H1 (cell line): ENCODE data around the gene TXNDC15. TPM values are rescaled to one million over a fixed set of nuclear protein-coding genes. Genes with fewer than 3 reads are reported as not detected.

Source experiments
- FOSL1 ChIP-seq: IDR thresholded peaks from 2 replicates; pipeline ENCODE4 v1.6.1; 2011; ENCODE audit warnings: mild to moderate bottlenecking, low read depth, low read length, moderate library complexity; ENCODE audit not compliant: insufficient read depth
- GABPA ChIP-seq: IDR thresholded peaks from 2 replicates; pipeline ENCODE4 v1.6.1; 2011; ENCODE audit warnings: mild to moderate bottlenecking, low read length, moderate library complexity, borderline replicate concordance; ENCODE audit not compliant: insufficient read depth
- HDAC2 ChIP-seq, 2 experiments: fragments of 300-600 bp in 1 of 2; sonication (generic) in 1 of 2; IDR thresholded peaks; 2 replicates each; pipeline ENCODE4 v1.6.1; 2011 to 2012; ENCODE audit warnings: low read depth in 2 of 2, low read length in 2 of 2, mild to moderate bottlenecking in 2 of 2, moderate library complexity in 2 of 2, borderline replicate concordance in 1 of 2, inconsistent platforms in 1 of 2
- NRF1 ChIP-seq: IDR thresholded peaks from 2 replicates; pipeline ENCODE4 v1.6.1; 2011; ENCODE audit warnings: mild to moderate bottlenecking, low read depth, low read length, improper control_type of control experiment
- POLR2A ChIP-seq, 2 experiments: IDR thresholded peaks; 1 replicate in 1 of 2; 2 replicates in 1 of 2; pipeline ENCODE4 v1.6.1; 2011; ENCODE audit warnings: low read depth in 2 of 2, low read length in 2 of 2, mild to moderate bottlenecking in 2 of 2; ENCODE audit errors: control extremely low read depth in 1 of 2
- RAD21 ChIP-seq, 2 experiments: IDR thresholded peaks in 1 of 2; conservative IDR thresholded peaks in 1 of 2; 2 replicates each; pipeline ENCODE4 v1.6.1; 2011; ENCODE audit warnings: low read depth in 2 of 2, low read length in 2 of 2, improper control_type of control experiment in 1 of 2, inconsistent platforms in 1 of 2, mild to moderate bottlenecking in 1 of 2, moderate library complexity in 1 of 2
- SP1 ChIP-seq: IDR thresholded peaks from 2 replicates; pipeline ENCODE4 v1.6.1; 2011; ENCODE audit warnings: low read depth, low read length
- SRF ChIP-seq: IDR thresholded peaks from 2 replicates; pipeline ENCODE4 v1.6.1; 2011; ENCODE audit warnings: mild to moderate bottlenecking, low read depth, low read length, moderate library complexity
- polyA plus RNA-seq, 7 experiments: library from polyadenylated mRNA; depleted of rRNA in 3 of 7; stranded (reverse) in 5 of 7; unstranded in 2 of 7; fragments of >200 nt in 5 of 7; fragments of 200-250 nt in 2 of 7; gene quantifications; 1 replicate in 5 of 7; 2 replicates in 1 of 7; 4 replicates in 1 of 7; pipeline versions ENCODE4 v1.2.1 to v1.2.3, GENCODE V29; 2011 to 2013; ENCODE audit warnings: missing spikeins in 2 of 7, mixed read lengths in 2 of 7
- total RNA-seq: library from RNA; stranded (reverse); fragmentation: NEBNext Ultra II Directional; extraction: Animal tissue kit (Norgen Biotek cat#: 25700); gene quantifications from 2 replicates; pipeline ENCODE4 v1.2.1, GENCODE V29; 2021
- TF ChIP-seq, protein P1 (sequence below): IDR thresholded peaks from 2 replicates; pipeline ENCODE4 v1.6.1; 2012; ENCODE audit warnings: inconsistent platforms

TXNDC15 gene
- total and polyA plus RNA-seq, 2 of the 8 experiments (the other 6 are each of a cell fraction or from before 2014, with no cell fraction given) = 20.1 to 30.8 TPM

DNA sequence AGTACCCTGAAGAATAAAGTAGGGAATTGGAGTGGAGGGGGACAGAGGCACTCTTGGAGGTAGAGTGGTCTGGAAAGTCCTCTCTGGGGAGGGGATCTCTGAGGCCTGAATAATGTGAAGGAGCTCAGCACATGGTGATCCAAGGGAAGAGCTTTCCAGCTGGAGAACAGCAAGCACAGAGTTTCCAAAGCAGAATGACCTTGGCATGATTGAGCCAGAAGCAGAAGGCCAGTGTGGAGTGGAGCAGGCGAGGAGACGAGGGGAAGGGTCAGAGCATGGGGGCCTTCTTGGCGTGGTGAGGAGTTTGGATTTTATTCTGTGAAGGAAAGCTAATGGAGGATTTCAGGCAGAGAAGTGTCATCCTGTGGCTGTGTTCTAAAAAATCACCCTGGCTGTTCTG lies 39.1 kb downstream of the TXNDC15 start (continued):
- TF ChIP-seq SRF (no peak), RAD21 (IDR thresholded peaks at IDR 0.05 in 1 of 2, conservative IDR thresholded peaks at IDR 0.05 in 1 of 2; ENCODE audit: low read depth in 2 of 2, low read length in 2 of 2) (no peak), GABPA (no peak), SP1 (no peak), HDAC2 (IDR thresholded peaks at IDR 0.05; ENCODE audit: borderline replicate concordance in 1 of 2, low read depth in 2 of 2, low read length in 2 of 2) (no peak), NRF1 (no peak), FOSL1 (no peak), POLR2A (IDR thresholded peaks at IDR 0.05; ENCODE audit: control extremely low read depth in 1 of 2, low read depth in 2 of 2, low read length in 2 of 2) (no peak)
- TF ChIP-seq, protein P1, sequence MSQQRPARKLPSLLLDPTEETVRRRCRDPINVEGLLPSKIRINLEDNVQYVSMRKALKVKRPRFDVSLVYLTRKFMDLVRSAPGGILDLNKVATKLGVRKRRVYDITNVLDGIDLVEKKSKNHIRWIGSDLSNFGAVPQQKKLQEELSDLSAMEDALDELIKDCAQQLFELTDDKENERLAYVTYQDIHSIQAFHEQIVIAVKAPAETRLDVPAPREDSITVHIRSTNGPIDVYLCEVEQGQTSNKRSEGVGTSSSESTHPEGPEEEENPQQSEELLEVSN = no peak
